Ascending aorta (tissue), 2 donors: ENCODE results near the gene PHF23. TPM values are rescaled to one million over a fixed set of nuclear protein-coding genes. Genes with fewer than 3 reads are reported as not detected.

Experiments
- DNase-seq, 2 donors: peaks; one replicate each; pipeline ENCODE4 v3.0.0-alpha.2; 2019; ENCODE audit warnings: low spot score in 2 of 2
- H3K27ac ChIP-seq, 2 donors: fragments of 200-600 bp; sonication (generic); one replicate each; pipeline ENCODE4 v1.5.1; 2016 to 2017; ENCODE audit warnings: mild to moderate bottlenecking in 1 of 2
- H3K27me3 ChIP-seq: fragments of 200-600 bp; sonication (generic); one replicate; pipeline ENCODE4 v1.5.1; 2017
- H3K36me3 ChIP-seq, 2 donors: fragments of 200-600 bp; sonication (generic); one replicate each; pipeline ENCODE4 v1.5.1; 2016
- H3K4me1 ChIP-seq, 2 donors: fragments of 200-600 bp; sonication (generic); one replicate each; pipeline ENCODE4 v1.5.1; 2016 to 2017; ENCODE audit warnings: mild to moderate bottlenecking in 1 of 2
- H3K4me3 ChIP-seq, 2 donors: fragments of 200-600 bp; sonication (generic); one replicate each; pipeline ENCODE4 v1.5.1; 2016 to 2017; ENCODE audit warnings: mild to moderate bottlenecking in 1 of 2
- H3K9me3 ChIP-seq, 2 donors: fragments of 200-600 bp; sonication (generic); one replicate each; pipeline ENCODE4 v1.5.1; 2016
- CTCF ChIP-seq, 3 experiments: fragments of 200-600 bp in 2 of 3; fragments of 450-650 bp in 1 of 3; sonication (generic) in 2 of 3; IDR thresholded peaks; one replicate each; pipeline ENCODE4 v1.5.1; 2016 to 2019; ENCODE audit warnings: antibody characterized with exemption in 3 of 3, mild to moderate bottlenecking in 1 of 3, moderate library complexity in 1 of 3
- intact Hi-C: fragments of 100-400 bp; cut with DNase I; formaldehyde crosslinking; loops from one replicate; pipeline ENCODE4 v1.15.1; 2023
- total RNA-seq: library from RNA; depleted of rRNA; stranded (reverse); fragments of >200 nt; gene quantifications from one replicate; pipeline ENCODE4 v1.1.0, GENCODE V29; 2016

The PHF23 gene
- total RNA-seq, 1 donor from 2014 or later = 13.3 TPM

GRCh38 chr17:7281953-7282751 is 42.9 kb upstream of the PHF23 start:
- Histone ChIP-seq H3K9me3 (no peaks in the 10 kb centered on the region), H3K4me3 (peak overlapping the region; percentile 56), H3K4me1 (peaks cover 9 to 16% of the 10 kb centered on the region in 2 donors), H3K27me3 (no peaks in the 10 kb centered on the region), H3K36me3 (no peaks in the 10 kb centered on the region), H3K27ac (no peak overlapping the region)
- TF ChIP-seq CTCF (IDR thresholded peaks at IDR 0.05) = no peak
- no peak for DNase-seq
- intact Hi-C loops = loop anchor here (1.0 to 2.0 kb wide), 2 partner anchors 30 to 67 kb away; partner anchors contain the start of gene ELP5

- intact Hi-C loops = loop anchor here (1.0 to 2.0 kb wide), 2 partner anchors 29 to 67 kb away; partner anchors contain the start of gene ELP5
- Histone ChIP-seq H3K9me3 (no peaks in the 10 kb centered on the region), H3K36me3 (no peaks in the 10 kb centered on the region), H3K4me3 (peak within 1 kb of the TSS; percentile 56), H3K27me3 (no peaks in the 10 kb centered on the region), H3K4me1 (peaks cover 9 to 16% of the 10 kb centered on the region in 2 donors), H3K27ac (peak within 1 kb of the TSS; percentile 73 to 81)
- peak; percentile 73 to 94 for DNase-seq
- TF ChIP-seq CTCF (IDR thresholded peaks at IDR 0.05) = no peak
These were observed 42.1 kb upstream of the PHF23 start, which contains the start of gene SLC2A4 for GRCh38 chr17:7281074-7281952. Gene SLC2A4, plus strand, starts transcription at chr17:7281718. Its CDS starts 217 bp downstream, at chr17:7281935.

GRCh38 chr17:7280519-7281073 is 41.3 kb upstream of the PHF23 start:
- Histone ChIP-seq H3K27me3 (no peaks in the 10 kb centered on the region), H3K36me3 (no peaks in the 10 kb centered on the region), H3K4me1 (peaks cover 9 to 16% of the 10 kb centered on the region in 2 donors), H3K9me3 (no peaks in the 10 kb centered on the region), H3K4me3 (peak overlapping the region; percentile 56), H3K27ac (peak overlapping the region; percentile 73 to 81)
- DNase-seq = peak in 1 of 2 donors; percentile 89
- intact Hi-C loops = loop anchor here (1.0 to 2.0 kb wide), 4 partner anchors 16 to 66 kb away; partner anchors contain the start of gene ELP5
- TF ChIP-seq CTCF (IDR thresholded peaks at IDR 0.05) = peak; percentile 90 to 94 (median 94)

GRCh38 chr17:7279448-7279847 is 40.2 kb upstream of the PHF23 start:
- Histone ChIP-seq H3K27ac (no peak overlapping the region), H3K9me3 (no peaks in the 10 kb centered on the region), H3K36me3 (no peaks in the 10 kb centered on the region), H3K4me3 (no peak overlapping the region), H3K4me1 (peaks cover 9 to 16% of the 10 kb centered on the region in 2 donors), H3K27me3 (no peaks in the 10 kb centered on the region)
- no peak for TF ChIP-seq CTCF (IDR thresholded peaks at IDR 0.05)
- no peak for DNase-seq
- intact Hi-C loops = no loop called here

GRCh38 chr17:7266784-7267183 is 27.5 kb upstream of the PHF23 start:
- no peak for DNase-seq
- H3K4me3 ChIP-seq = no peak overlapping the region
- no peak overlapping the region for H3K27ac ChIP-seq
- TF ChIP-seq CTCF (IDR thresholded peaks at IDR 0.05) = no peak
- intact Hi-C loops = no loop called here
- H3K36me3 ChIP-seq = no peaks in the 10 kb centered on the region
- H3K27me3 ChIP-seq = peaks cover 13% of the 10 kb centered on the region
- H3K4me1 ChIP-seq = peaks cover 8% of the 10 kb centered on the region in 2 donors
- no peaks in the 10 kb centered on the region for H3K9me3 ChIP-seq
